GM10248 (cell line): Measurements from ENCODE around the gene RIC8A.

Experiments
- CTCF ChIA-PET: fragments of 300-600 bp; sonication (Branson Sonifier 250); formaldehyde crosslinking; extraction: SDS; loops from one replicate; lab custom pipeline; 2021; ENCODE audit warnings: antibody characterized with exemption; lab: Yijun Ruan, JAX
- POLR2A ChIA-PET: fragments of 350-650 bp; sonication (Branson Sonifier 250); formaldehyde crosslinking; extraction: SDS; loops from one replicate; lab custom pipeline; 2020; ENCODE audit warnings: antibody characterized with exemption; lab: Yijun Ruan, JAX
- DNase-seq: peaks from one replicate; pipeline ENCODE4 v3.0.0; 2012; ENCODE audit errors: extremely low spot score
- CTCF ChIP-seq: IDR thresholded peaks from 2 replicates; pipeline ENCODE4 v1.5.1; 2012; ENCODE audit warnings: mild to moderate bottlenecking, low read depth; ENCODE audit errors: extremely low read depth, missing control alignments, control extremely low read depth

RIC8A gene

GRCh38 chr11:241634-242033, 34.1 kb downstream of the RIC8A start:
- DNase-seq = no peak
- TF ChIP-seq CTCF = no peak
- ChIA-PET POLR2A (no interaction called here), CTCF (interaction anchor here (1.5 to 9.4 kb wide), 2 partner anchors 9 to 114 kb away, joined by 3 to 85 read pairs; no protein-coding TSS in a partner anchor)

GRCh38 chr11:244376-244775, 36.9 kb downstream of the RIC8A start:
- ChIA-PET CTCF (interaction anchor here (0.7 to 2.3 kb wide), 4 partner anchors 10 to 275 kb away, joined by 3 to 5 read pairs (median 3); no protein-coding TSS in a partner anchor), POLR2A (interaction anchor here (0.7 kb wide), 1 partner anchor 435 kb away, joined by 4 read pairs; no protein-coding TSS in a partner anchor)
- TF ChIP-seq CTCF = no peak
- no peak for DNase-seq

GRCh38 chr11:249062-249461, 41.6 kb downstream of the RIC8A start:
- ChIA-PET CTCF (interaction anchor here (0.8 to 4.3 kb wide), 6 partner anchors 11 to 148 kb away, joined by 3 to 85 read pairs (median 21); partner anchors contain the start of genes PSMD13 and SIRT3), POLR2A (no interaction called here)
- no peak for TF ChIP-seq CTCF
- DNase-seq = no peak

- ChIA-PET CTCF (interaction anchor here (0.6 to 4.3 kb wide), 41 partner anchors 10 to 269 kb away, joined by 3 to 85 read pairs (median 7); partner anchors contain the start of genes BET1L, IFITM5, PSMD13 and RIC8A), POLR2A (no interaction called here)
- no peak for DNase-seq
- no peak for TF ChIP-seq CTCF
Observed at GRCh38 chr11:250274-250673, 42.8 kb downstream of the RIC8A start.

- ChIA-PET POLR2A (no interaction called here), CTCF (interaction anchor here (0.6 to 4.3 kb wide), 50 partner anchors 10 to 269 kb away, joined by 3 to 85 read pairs (median 6); partner anchors contain the start of genes BET1L, IFITM5, PSMD13 and RIC8A)
- TF ChIP-seq CTCF = peak; percentile 63
- peak; percentile 60 for DNase-seq
Observed at GRCh38 chr11:250740-251299, 43.3 kb downstream of the RIC8A start.

GRCh38 chr11:251550-251949, 44.0 kb downstream of the RIC8A start:
- CTCF ChIA-PET = interaction anchor here (0.7 to 4.3 kb wide), 40 partner anchors 9 to 220 kb away, joined by 3 to 85 read pairs (median 7); partner anchors contain the start of genes BET1L, IFITM5, PSMD13 and RIC8A
- no peak for TF ChIP-seq CTCF
- POLR2A ChIA-PET = no interaction called here
- DNase-seq = no peak
